Activated B cell treated with CpG ODN at 0.5 μM for 24 hours (primary cell): ENCODE results near the gene ICA1. TPM values are rescaled to one million over a fixed set of nuclear protein-coding genes. Genes with fewer than 3 reads are reported as not detected.

Experiments used
- ATAC-seq: fragments of 200-7000 bp; cut with Tn5 transposase; one replicate; pipeline ENCODE4 v1.10.0; 2021; ENCODE audit warnings: low read depth, mild to moderate bottlenecking, moderate library complexity
- CTCF ChIA-PET: fragments of 350-600 bp; sonication (Branson Sonifier 250); formaldehyde crosslinking; loops from one replicate; lab custom pipeline; 2021; ENCODE audit warnings: antibody characterized with exemption; lab: Charles Lee
- POLR2A ChIA-PET: fragments of 350-600 bp; sonication (Branson Sonifier 250); formaldehyde crosslinking; loops from one replicate; lab custom pipeline; 2021; ENCODE audit warnings: antibody characterized with exemption; lab: Charles Lee
- DNase-seq: peaks from one replicate; pipeline ENCODE4 v3.0.0; 2022
- H3K27ac Mint-ChIP-seq: one replicate; pipeline ENCODE4 v1.8.0; 2020; ENCODE audit warnings: mixed read lengths
- H3K27me3 Mint-ChIP-seq: one replicate; pipeline ENCODE4 v1.8.0; 2021; ENCODE audit warnings: mixed read lengths
- H3K36me3 Mint-ChIP-seq: one replicate; pipeline ENCODE4 v1.8.0; 2021; ENCODE audit warnings: low read depth, mixed read lengths
- H3K4me1 Mint-ChIP-seq: one replicate; pipeline ENCODE4 v1.8.0; 2021; ENCODE audit warnings: mixed read lengths
- H3K4me3 Mint-ChIP-seq: one replicate; pipeline ENCODE4 v1.8.0; 2020; ENCODE audit warnings: mild to moderate bottlenecking, mixed read lengths
- H3K9me3 Mint-ChIP-seq: one replicate; pipeline ENCODE4 v1.8.0; 2020; ENCODE audit warnings: mixed read lengths
- CTCF ChIP-seq: fragments of 200-600 bp; IDR thresholded peaks from one replicate; pipeline ENCODE4 v1.8.0; 2022; ENCODE audit warnings: antibody characterized with exemption, mild to moderate bottlenecking
- intact Hi-C: fragments of 100-400 bp; cut with micrococcal nuclease; formaldehyde crosslinking; loops from one replicate; pipeline ENCODE4 v1.15.1; 2024
- total RNA-seq: library from RNA; stranded (reverse); gene quantifications from 2 replicates; pipeline ENCODE4 v1.2.3, GENCODE V29; 2022

The ICA1 gene
- total RNA-seq, 1 donor from 2014 or later = not detected

GRCh38 chr7:8146106-8146787 is 115.7 kb downstream of the ICA1 start:
- Mint-ChIP-seq H3K9me3 (no peaks in the 10 kb centered on the region), H3K27ac (no peak overlapping the region), H3K36me3 (no peaks in the 10 kb centered on the region), H3K4me3 (no peak overlapping the region), H3K4me1 (peaks cover 33% of the 10 kb centered on the region), H3K27me3 (no peaks in the 10 kb centered on the region)
- no peak for DNase-seq
- intact Hi-C loops = no loop called here
- POLR2A ChIA-PET = no interaction called here
- TF ChIP-seq CTCF = no peak
- ATAC-seq = no peak
- CTCF ChIA-PET = no interaction called here

GRCh38 chr7:8144856-8145255 is 117.1 kb downstream of the ICA1 start:
- Mint-ChIP-seq H3K4me1 (peaks cover 21% of the 10 kb centered on the region), H3K27ac (no peak overlapping the region)
- POLR2A ChIA-PET = interaction anchor here (0.6 kb wide), 1 partner anchor 173 kb away, joined by 3 read pairs; no protein-coding TSS in a partner anchor

GRCh38 chr7:8143151-8143874 is 118.7 kb downstream of the ICA1 start:
- no peak for TF ChIP-seq CTCF
- Mint-ChIP-seq H3K27me3 (no peaks in the 10 kb centered on the region), H3K4me3 (no peak overlapping the region), H3K4me1 (peaks cover 6% of the 10 kb centered on the region), H3K36me3 (no peaks in the 10 kb centered on the region), H3K27ac (no peak overlapping the region), H3K9me3 (no peaks in the 10 kb centered on the region)
- DNase-seq = no peak
- CTCF ChIA-PET = interaction anchor here (1.2 kb wide), 1 partner anchor 47 kb away, joined by 4 read pairs; no protein-coding TSS in a partner anchor
- POLR2A ChIA-PET = interaction anchor here (1.2 kb wide), 1 partner anchor 33 kb away, joined by 3 read pairs; no protein-coding TSS in a partner anchor
- ATAC-seq = no peak
- intact Hi-C loops = loop anchor here (1.0 kb wide), 1 partner anchor 8 kb away; no protein-coding TSS in a partner anchor

More at GRCh38 chr7:8144856-8145255, 117.1 kb downstream of the ICA1 start:
- H3K36me3 Mint-ChIP-seq = no peaks in the 10 kb centered on the region
- H3K9me3 Mint-ChIP-seq = no peaks in the 10 kb centered on the region
- ATAC-seq = no peak
- no peak for TF ChIP-seq CTCF
- no peaks in the 10 kb centered on the region for H3K27me3 Mint-ChIP-seq
- intact Hi-C loops = no loop called here
- no peak for DNase-seq
- H3K4me3 Mint-ChIP-seq = no peak overlapping the region
- CTCF ChIA-PET = no interaction called here

GRCh38 chr7:8142477-8142876 is 119.5 kb downstream of the ICA1 start:
- DNase-seq (no peak), ATAC-seq (no peak)
- peaks cover 6% of the 10 kb centered on the region for H3K4me1 Mint-ChIP-seq
- H3K9me3 Mint-ChIP-seq = no peaks in the 10 kb centered on the region
- no peak overlapping the region for H3K27ac Mint-ChIP-seq
- H3K4me3 Mint-ChIP-seq = no peak overlapping the region
- intact Hi-C loops = no loop called here
- H3K27me3 Mint-ChIP-seq = no peaks in the 10 kb centered on the region
- H3K36me3 Mint-ChIP-seq = no peaks in the 10 kb centered on the region
- ChIA-PET POLR2A (no interaction called here), CTCF (no interaction called here)
- TF ChIP-seq CTCF = no peak

GRCh38 chr7:8141070-8141469 is 120.9 kb downstream of the ICA1 start:
- no peaks in the 10 kb centered on the region for H3K9me3 Mint-ChIP-seq
- POLR2A ChIA-PET = no interaction called here
- no peaks in the 10 kb centered on the region for H3K27me3 Mint-ChIP-seq
- H3K4me3 Mint-ChIP-seq = no peak overlapping the region
- no peak for TF ChIP-seq CTCF
- no peak for DNase-seq
- H3K27ac Mint-ChIP-seq = no peak overlapping the region
- intact Hi-C loops = no loop called here
- H3K4me1 Mint-ChIP-seq = peaks cover 6% of the 10 kb centered on the region
- ATAC-seq = no peak
- H3K36me3 Mint-ChIP-seq = no peaks in the 10 kb centered on the region
- CTCF ChIA-PET = no interaction called here
